ENCODE results near the gene MPND. TPM values are rescaled to one million over a fixed set of nuclear protein-coding genes. Genes with fewer than 3 reads are reported as not detected.

The MPND gene
- total and polyA plus RNA-seq, 2 of the 13 experiments (the other 11 are each of a cell fraction or from before 2014, with no cell fraction given), result 10.8 to 15.8 TPM

DNA sequence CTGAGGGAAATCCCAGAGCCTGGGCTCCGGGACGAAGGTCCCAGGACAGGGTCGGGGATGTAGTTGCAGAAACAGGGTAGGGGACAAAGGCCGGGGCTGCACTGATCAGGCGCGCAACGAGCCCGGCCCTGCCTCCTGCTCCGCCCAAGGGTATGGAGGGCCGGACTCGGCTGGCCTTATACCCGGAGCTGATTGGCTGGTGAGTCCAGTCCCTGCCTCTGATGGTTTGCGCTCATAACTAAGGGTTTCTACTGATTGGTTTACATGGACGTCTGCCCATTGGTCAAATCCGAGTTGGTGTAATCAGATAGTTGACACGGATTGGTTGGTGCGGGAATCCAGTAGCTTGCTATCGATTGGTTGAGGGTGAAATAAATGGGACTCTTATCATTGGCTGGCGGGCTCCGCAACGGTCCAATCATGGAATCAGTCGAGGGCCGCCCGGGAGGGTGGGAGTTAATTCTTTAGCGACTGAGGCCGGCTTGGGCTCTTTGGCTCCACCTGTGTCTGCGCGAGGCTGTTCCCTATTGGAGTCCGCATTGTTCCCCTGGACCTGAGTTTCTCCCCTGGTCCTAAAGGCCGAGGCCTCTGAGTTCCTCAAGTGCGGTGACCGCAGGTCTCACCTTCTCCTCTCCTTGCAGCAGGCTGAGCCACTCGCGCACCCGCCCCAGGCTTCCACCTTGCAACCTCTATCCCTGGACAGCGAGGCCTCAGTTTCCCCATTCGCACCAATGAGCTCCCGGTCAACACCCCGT is 570 bp upstream of the MPND start (continued):
- TF ChIP-seq, protein P1, sequence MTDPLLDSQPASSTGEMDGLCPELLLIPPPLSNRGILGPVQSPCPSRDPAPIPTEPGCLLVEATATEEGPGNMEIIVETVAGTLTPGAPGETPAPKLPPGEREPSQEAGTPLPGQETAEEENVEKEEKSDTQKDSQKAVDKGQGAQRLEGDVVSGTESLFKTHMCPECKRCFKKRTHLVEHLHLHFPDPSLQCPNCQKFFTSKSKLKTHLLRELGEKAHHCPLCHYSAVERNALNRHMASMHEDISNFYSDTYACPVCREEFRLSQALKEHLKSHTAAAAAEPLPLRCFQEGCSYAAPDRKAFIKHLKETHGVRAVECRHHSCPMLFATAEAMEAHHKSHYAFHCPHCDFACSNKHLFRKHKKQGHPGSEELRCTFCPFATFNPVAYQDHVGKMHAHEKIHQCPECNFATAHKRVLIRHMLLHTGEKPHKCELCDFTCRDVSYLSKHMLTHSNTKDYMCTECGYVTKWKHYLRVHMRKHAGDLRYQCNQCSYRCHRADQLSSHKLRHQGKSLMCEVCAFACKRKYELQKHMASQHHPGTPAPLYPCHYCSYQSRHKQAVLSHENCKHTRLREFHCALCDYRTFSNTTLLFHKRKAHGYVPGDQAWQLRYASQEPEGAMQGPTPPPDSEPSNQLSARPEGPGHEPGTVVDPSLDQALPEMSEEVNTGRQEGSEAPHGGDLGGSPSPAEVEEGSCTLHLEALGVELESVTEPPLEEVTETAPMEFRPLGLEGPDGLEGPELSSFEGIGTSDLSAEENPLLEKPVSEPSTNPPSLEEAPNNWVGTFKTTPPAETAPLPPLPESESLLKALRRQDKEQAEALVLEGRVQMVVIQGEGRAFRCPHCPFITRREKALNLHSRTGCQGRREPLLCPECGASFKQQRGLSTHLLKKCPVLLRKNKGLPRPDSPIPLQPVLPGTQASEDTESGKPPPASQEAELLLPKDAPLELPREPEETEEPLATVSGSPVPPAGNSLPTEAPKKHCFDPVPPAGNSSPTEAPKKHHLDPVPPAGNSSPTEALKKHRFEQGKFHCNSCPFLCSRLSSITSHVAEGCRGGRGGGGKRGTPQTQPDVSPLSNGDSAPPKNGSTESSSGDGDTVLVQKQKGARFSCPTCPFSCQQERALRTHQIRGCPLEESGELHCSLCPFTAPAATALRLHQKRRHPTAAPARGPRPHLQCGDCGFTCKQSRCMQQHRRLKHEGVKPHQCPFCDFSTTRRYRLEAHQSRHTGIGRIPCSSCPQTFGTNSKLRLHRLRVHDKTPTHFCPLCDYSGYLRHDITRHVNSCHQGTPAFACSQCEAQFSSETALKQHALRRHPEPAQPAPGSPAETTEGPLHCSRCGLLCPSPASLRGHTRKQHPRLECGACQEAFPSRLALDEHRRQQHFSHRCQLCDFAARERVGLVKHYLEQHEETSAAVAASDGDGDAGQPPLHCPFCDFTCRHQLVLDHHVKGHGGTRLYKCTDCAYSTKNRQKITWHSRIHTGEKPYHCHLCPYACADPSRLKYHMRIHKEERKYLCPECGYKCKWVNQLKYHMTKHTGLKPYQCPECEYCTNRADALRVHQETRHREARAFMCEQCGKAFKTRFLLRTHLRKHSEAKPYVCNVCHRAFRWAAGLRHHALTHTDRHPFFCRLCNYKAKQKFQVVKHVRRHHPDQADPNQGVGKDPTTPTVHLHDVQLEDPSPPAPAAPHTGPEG (CRISPR knock-in tag; IDR thresholded peaks at IDR 0.05), result peak; percentile 59; the same call in 1 of the 2 replicates
- TF ChIP-seq KAT2B (IDR thresholded peaks at IDR 0.05; ENCODE audit: borderline replicate concordance, low read depth, low read length) (peak; percentile 40; the same call in 1 of the 2 replicates), PTBP1 (IDR thresholded peaks at IDR 0.05; ENCODE audit: low read depth, low read length, poor library complexity, severe bottlenecking) (no peak), ZNF709 (CRISPR knock-in tag; IDR thresholded peaks at IDR 0.05) (peak; percentile 70; the same call in 1 of the 2 replicates), SP140L (CRISPR knock-in tag; IDR thresholded peaks at IDR 0.05; ENCODE audit: borderline replicate concordance) (no peak), MEF2D (CRISPR knock-in tag; IDR thresholded peaks at IDR 0.05) (no peak; the same call in 1 of the 2 replicates), IKZF4 (CRISPR knock-in tag; IDR thresholded peaks at IDR 0.05; ENCODE audit: borderline replicate concordance, low read depth, not compliant biosample characterization) (no peak), SNAPC2 (CRISPR knock-in tag; IDR thresholded peaks at IDR 0.05) (peak; percentile 40; the same call in 1 of the 2 replicates), ZNF264 (CRISPR knock-in tag; IDR thresholded peaks at IDR 0.05) (0 out of 2 replicates have a peak, but pooled peaks have one; percentile 53), ZNF768 (CRISPR knock-in tag; IDR thresholded peaks at IDR 0.05) (no peak)
- TF ChIP-seq, protein P2, sequence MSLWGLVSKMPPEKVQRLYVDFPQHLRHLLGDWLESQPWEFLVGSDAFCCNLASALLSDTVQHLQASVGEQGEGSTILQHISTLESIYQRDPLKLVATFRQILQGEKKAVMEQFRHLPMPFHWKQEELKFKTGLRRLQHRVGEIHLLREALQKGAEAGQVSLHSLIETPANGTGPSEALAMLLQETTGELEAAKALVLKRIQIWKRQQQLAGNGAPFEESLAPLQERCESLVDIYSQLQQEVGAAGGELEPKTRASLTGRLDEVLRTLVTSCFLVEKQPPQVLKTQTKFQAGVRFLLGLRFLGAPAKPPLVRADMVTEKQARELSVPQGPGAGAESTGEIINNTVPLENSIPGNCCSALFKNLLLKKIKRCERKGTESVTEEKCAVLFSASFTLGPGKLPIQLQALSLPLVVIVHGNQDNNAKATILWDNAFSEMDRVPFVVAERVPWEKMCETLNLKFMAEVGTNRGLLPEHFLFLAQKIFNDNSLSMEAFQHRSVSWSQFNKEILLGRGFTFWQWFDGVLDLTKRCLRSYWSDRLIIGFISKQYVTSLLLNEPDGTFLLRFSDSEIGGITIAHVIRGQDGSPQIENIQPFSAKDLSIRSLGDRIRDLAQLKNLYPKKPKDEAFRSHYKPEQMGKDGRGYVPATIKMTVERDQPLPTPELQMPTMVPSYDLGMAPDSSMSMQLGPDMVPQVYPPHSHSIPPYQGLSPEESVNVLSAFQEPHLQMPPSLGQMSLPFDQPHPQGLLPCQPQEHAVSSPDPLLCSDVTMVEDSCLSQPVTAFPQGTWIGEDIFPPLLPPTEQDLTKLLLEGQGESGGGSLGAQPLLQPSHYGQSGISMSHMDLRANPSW (CRISPR knock-in tag; IDR thresholded peaks at IDR 0.05; ENCODE audit: borderline replicate concordance), result 0 out of 2 replicates have a peak, but pooled peaks have one; percentile 18
- TF ChIP-seq, protein P3, sequence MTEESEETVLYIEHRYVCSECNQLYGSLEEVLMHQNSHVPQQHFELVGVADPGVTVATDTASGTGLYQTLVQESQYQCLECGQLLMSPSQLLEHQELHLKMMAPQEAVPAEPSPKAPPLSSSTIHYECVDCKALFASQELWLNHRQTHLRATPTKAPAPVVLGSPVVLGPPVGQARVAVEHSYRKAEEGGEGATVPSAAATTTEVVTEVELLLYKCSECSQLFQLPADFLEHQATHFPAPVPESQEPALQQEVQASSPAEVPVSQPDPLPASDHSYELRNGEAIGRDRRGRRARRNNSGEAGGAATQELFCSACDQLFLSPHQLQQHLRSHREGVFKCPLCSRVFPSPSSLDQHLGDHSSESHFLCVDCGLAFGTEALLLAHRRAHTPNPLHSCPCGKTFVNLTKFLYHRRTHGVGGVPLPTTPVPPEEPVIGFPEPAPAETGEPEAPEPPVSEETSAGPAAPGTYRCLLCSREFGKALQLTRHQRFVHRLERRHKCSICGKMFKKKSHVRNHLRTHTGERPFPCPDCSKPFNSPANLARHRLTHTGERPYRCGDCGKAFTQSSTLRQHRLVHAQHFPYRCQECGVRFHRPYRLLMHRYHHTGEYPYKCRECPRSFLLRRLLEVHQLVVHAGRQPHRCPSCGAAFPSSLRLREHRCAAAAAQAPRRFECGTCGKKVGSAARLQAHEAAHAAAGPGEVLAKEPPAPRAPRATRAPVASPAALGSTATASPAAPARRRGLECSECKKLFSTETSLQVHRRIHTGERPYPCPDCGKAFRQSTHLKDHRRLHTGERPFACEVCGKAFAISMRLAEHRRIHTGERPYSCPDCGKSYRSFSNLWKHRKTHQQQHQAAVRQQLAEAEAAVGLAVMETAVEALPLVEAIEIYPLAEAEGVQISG (CRISPR knock-in tag; IDR thresholded peaks at IDR 0.05), result peak; percentile 40
- TF ChIP-seq, protein P4, sequence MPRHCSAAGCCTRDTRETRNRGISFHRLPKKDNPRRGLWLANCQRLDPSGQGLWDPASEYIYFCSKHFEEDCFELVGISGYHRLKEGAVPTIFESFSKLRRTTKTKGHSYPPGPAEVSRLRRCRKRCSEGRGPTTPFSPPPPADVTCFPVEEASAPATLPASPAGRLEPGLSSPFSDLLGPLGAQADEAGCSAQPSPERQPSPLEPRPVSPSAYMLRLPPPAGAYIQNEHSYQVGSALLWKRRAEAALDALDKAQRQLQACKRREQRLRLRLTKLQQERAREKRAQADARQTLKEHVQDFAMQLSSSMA (CRISPR knock-in tag; IDR thresholded peaks at IDR 0.05), result no peak; the same call in 1 of the 2 replicates
- TF ChIP-seq, protein P5, sequence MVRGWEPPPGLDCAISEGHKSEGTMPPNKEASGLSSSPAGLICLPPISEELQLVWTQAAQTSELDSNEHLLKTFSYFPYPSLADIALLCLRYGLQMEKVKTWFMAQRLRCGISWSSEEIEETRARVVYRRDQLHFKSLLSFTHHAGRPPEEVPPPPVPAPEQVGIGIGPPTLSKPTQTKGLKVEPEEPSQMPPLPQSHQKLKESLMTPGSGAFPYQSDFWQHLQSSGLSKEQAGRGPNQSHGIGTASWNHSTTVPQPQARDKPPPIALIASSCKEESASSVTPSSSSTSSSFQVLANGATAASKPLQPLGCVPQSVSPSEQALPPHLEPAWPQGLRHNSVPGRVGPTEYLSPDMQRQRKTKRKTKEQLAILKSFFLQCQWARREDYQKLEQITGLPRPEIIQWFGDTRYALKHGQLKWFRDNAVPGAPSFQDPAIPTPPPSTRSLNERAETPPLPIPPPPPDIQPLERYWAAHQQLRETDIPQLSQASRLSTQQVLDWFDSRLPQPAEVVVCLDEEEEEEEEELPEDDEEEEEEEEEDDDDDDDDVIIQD (CRISPR knock-in tag; IDR thresholded peaks at IDR 0.05; ENCODE audit: low read depth), result peak; percentile 41; the same call in 1 of the 2 replicates

Data from HepG2 (cell line).